ENCODE measurements around the gene GIGYF2. TPM values are rescaled to one million over a fixed set of nuclear protein-coding genes. Genes with fewer than 3 reads are reported as not detected.

GIGYF2 gene
- polyA plus RNA-seq, 2 donors: 10.9 to 11.0 TPM

DNA sequence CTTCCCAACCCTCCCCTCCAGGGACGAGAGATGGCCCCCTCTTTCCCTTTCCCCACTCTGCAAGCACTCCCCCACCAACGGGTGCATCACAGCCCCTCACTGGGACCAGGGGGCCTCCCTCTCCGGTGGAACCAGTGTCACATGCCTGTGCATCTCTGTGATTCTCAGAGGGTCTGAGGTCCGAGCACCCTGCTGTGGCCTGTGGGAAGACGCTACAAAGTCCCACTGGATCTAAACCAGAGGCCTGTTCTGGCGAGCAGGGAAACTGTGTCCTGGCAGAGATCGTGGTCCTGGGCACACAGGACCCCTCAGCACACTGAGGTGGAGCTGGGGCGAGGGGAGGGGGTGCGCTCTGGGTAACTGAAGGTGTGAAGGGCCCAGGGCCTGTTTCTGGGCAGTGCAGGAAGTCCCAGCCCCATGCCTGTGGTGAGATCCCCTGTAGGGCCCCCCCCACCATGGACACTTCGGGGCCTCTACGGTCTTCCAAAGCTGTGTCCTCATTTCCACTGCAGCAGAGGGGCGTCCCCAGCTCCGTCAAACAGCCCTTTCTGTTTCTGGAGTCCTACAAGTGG lies 180.9 kb downstream of the GIGYF2 start:
- WGBS, 2 donors: 93 to 94% methylated on average over 13 of the region's 13 CpGs
- H3K27me3 ChIP-seq (ENCODE audit: control insufficient read depth in 1 of 2, insufficient read depth in 2 of 2, low read length in 2 of 2): no peaks in the 10 kb centered on the region
- peaks cover 3% of the 10 kb centered on the region in 2 donors for H3K4me1 ChIP-seq (ENCODE audit: control insufficient read depth in 2 of 2, insufficient read depth in 2 of 2, low read length in 1 of 2)
- no peak overlapping the region for H3K27ac ChIP-seq (ENCODE audit: low read depth in 2 of 2, low read length in 1 of 2)
- H3K36me3 ChIP-seq (ENCODE audit: control insufficient read depth in 2 of 2, insufficient read depth in 2 of 2, low read length in 1 of 2): peaks cover 0 to 21% of the 10 kb centered on the region in 2 donors
- H3K4me3 ChIP-seq (ENCODE audit: low read depth in 1 of 2, low read length in 2 of 2): no peak overlapping the region
- no peaks in the 10 kb centered on the region for H3K9me3 ChIP-seq (ENCODE audit: control insufficient read depth in 2 of 2, insufficient read depth in 1 of 2, low read depth in 1 of 2, low read length in 1 of 2)

- Histone ChIP-seq H3K36me3 (ENCODE audit: control insufficient read depth in 2 of 2, insufficient read depth in 2 of 2, low read length in 1 of 2) (peaks cover 0 to 28% of the 10 kb centered on the region in 2 donors), H3K9me3 (ENCODE audit: control insufficient read depth in 2 of 2, insufficient read depth in 1 of 2, low read depth in 1 of 2, low read length in 1 of 2) (no peaks in the 10 kb centered on the region), H3K4me3 (ENCODE audit: low read depth in 1 of 2, low read length in 2 of 2) (no peak overlapping the region), H3K27ac (ENCODE audit: low read depth in 2 of 2, low read length in 1 of 2) (no peak overlapping the region), H3K4me1 (ENCODE audit: control insufficient read depth in 2 of 2, insufficient read depth in 2 of 2, low read length in 1 of 2) (peaks cover 3% of the 10 kb centered on the region in 2 donors), H3K27me3 (ENCODE audit: control insufficient read depth in 1 of 2, insufficient read depth in 2 of 2, low read length in 2 of 2) (no peaks in the 10 kb centered on the region)
- WGBS, 2 donors: 83 to 85% methylated on average over 18 to 20 of the region's 20 CpGs
Observed at GRCh38 chr2:232878855-232879617, 181.9 kb downstream of the GIGYF2 start.

GRCh38 chr2:232879618-232880494 lies 182.7 kb downstream of the GIGYF2 start:
- Histone ChIP-seq H3K36me3 (ENCODE audit: control insufficient read depth in 2 of 2, insufficient read depth in 2 of 2, low read length in 1 of 2) (peaks cover 0 to 32% of the 10 kb centered on the region in 2 donors), H3K27ac (ENCODE audit: low read depth in 2 of 2, low read length in 1 of 2) (no peak overlapping the region), H3K9me3 (ENCODE audit: control insufficient read depth in 2 of 2, insufficient read depth in 1 of 2, low read depth in 1 of 2, low read length in 1 of 2) (peaks cover 0 to 2% of the 10 kb centered on the region in 2 donors), H3K4me3 (ENCODE audit: low read depth in 1 of 2, low read length in 2 of 2) (no peak overlapping the region), H3K27me3 (ENCODE audit: control insufficient read depth in 1 of 2, insufficient read depth in 2 of 2, low read length in 2 of 2) (no peaks in the 10 kb centered on the region), H3K4me1 (ENCODE audit: control insufficient read depth in 2 of 2, insufficient read depth in 2 of 2, low read length in 1 of 2) (peaks cover 3% of the 10 kb centered on the region in 2 donors)
- 86 to 87% methylated on average over 21 of the region's 21 CpGs for WGBS, 2 donors

DNA sequence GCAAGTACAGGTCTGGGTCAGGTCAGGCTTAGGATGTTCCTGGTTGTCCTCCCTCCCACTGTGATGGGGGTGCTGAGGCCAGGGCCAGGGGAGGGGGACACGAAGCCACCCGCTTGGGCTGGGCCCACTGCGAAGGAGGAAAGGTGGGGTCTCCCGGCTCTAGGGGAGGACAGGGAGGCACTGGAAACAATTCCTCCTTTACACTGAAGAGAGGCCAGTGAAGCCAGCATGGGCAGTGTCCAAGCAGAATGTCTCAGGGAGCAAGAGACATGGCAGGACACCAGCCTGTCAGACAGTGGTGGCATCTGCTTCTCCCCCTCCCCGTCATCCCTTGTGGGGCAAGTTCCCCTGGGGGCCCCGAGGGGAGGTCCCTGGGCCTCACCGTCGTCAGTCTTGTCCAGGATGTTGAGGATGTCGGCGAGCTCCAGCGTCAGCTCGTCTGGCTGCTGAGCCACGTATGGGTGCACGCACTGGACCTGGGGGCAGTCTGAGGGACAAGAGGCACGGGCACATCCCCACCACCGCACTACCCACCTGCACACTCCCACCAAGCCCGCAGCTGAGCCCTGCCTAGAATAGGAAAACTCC lies 183.7 kb downstream of the GIGYF2 start:
- H3K36me3 ChIP-seq (ENCODE audit: control insufficient read depth in 2 of 2, insufficient read depth in 2 of 2, low read length in 1 of 2): peaks cover 0 to 32% of the 10 kb centered on the region in 2 donors
- H3K4me1 ChIP-seq (ENCODE audit: control insufficient read depth in 2 of 2, insufficient read depth in 2 of 2, low read length in 1 of 2): peaks cover 5 to 7% of the 10 kb centered on the region in 2 donors
- peaks cover 0 to 2% of the 10 kb centered on the region in 2 donors for H3K9me3 ChIP-seq (ENCODE audit: control insufficient read depth in 2 of 2, insufficient read depth in 1 of 2, low read depth in 1 of 2, low read length in 1 of 2)
- no peaks in the 10 kb centered on the region for H3K27me3 ChIP-seq (ENCODE audit: control insufficient read depth in 1 of 2, insufficient read depth in 2 of 2, low read length in 2 of 2)
- H3K4me3 ChIP-seq (ENCODE audit: low read depth in 1 of 2, low read length in 2 of 2): no peak overlapping the region
- no peak overlapping the region for H3K27ac ChIP-seq (ENCODE audit: low read depth in 2 of 2, low read length in 1 of 2)
- 80% methylated on average over 17 of the region's 17 CpGs for WGBS, 2 donors

DNA sequence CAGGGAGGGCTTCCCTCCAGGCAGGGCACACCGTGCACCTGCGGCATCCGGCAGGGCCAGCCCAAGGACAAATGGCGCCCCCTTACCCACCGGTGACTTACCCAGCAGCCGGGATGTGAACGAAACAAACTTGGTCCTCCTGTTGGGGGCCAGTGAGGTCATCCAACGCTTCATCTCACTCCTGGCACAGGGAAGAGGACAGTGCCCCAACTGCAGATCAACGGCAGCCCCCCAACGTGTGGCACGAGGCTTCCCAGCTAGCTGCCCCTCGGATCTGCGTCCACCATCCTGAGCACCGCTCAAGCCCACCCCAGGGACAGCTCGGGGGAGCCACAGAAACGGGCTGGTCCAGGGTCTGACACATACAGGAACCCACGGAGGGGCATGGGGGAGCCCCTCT lies 185.0 kb downstream of the GIGYF2 start:
- no peak overlapping the region for H3K27ac ChIP-seq (ENCODE audit: low read depth in 2 of 2, low read length in 1 of 2)
- peaks cover 0 to 2% of the 10 kb centered on the region in 2 donors for H3K9me3 ChIP-seq (ENCODE audit: control insufficient read depth in 2 of 2, insufficient read depth in 1 of 2, low read depth in 1 of 2, low read length in 1 of 2)
- peaks cover 3 to 11% of the 10 kb centered on the region in 2 donors for H3K4me1 ChIP-seq (ENCODE audit: control insufficient read depth in 2 of 2, insufficient read depth in 2 of 2, low read length in 1 of 2)
- no peak overlapping the region for H3K4me3 ChIP-seq (ENCODE audit: low read depth in 1 of 2, low read length in 2 of 2)
- no peaks in the 10 kb centered on the region for H3K27me3 ChIP-seq (ENCODE audit: control insufficient read depth in 1 of 2, insufficient read depth in 2 of 2, low read length in 2 of 2)
- 94% methylated on average over 17 of the region's 17 CpGs for WGBS, 2 donors
- peaks cover 0 to 38% of the 10 kb centered on the region in 2 donors for H3K36me3 ChIP-seq (ENCODE audit: control insufficient read depth in 2 of 2, insufficient read depth in 2 of 2, low read length in 1 of 2)

GRCh38 chr2:232882505-232883115 lies 185.5 kb downstream of the GIGYF2 start:
- Histone ChIP-seq H3K27me3 (ENCODE audit: control insufficient read depth in 1 of 2, insufficient read depth in 2 of 2, low read length in 2 of 2) (no peaks in the 10 kb centered on the region), H3K9me3 (ENCODE audit: control insufficient read depth in 2 of 2, insufficient read depth in 1 of 2, low read depth in 1 of 2, low read length in 1 of 2) (peaks cover 0 to 2% of the 10 kb centered on the region in 2 donors), H3K4me3 (ENCODE audit: low read depth in 1 of 2, low read length in 2 of 2) (no peak overlapping the region), H3K4me1 (ENCODE audit: control insufficient read depth in 2 of 2, insufficient read depth in 2 of 2, low read length in 1 of 2) (peaks cover 3 to 11% of the 10 kb centered on the region in 2 donors), H3K36me3 (ENCODE audit: control insufficient read depth in 2 of 2, insufficient read depth in 2 of 2, low read length in 1 of 2) (peaks cover 0 to 40% of the 10 kb centered on the region in 2 donors), H3K27ac (ENCODE audit: low read depth in 2 of 2, low read length in 1 of 2) (no peak overlapping the region)
- WGBS, 2 donors: 90 to 91% methylated on average over 17 to 20 of the region's 20 CpGs

DNA sequence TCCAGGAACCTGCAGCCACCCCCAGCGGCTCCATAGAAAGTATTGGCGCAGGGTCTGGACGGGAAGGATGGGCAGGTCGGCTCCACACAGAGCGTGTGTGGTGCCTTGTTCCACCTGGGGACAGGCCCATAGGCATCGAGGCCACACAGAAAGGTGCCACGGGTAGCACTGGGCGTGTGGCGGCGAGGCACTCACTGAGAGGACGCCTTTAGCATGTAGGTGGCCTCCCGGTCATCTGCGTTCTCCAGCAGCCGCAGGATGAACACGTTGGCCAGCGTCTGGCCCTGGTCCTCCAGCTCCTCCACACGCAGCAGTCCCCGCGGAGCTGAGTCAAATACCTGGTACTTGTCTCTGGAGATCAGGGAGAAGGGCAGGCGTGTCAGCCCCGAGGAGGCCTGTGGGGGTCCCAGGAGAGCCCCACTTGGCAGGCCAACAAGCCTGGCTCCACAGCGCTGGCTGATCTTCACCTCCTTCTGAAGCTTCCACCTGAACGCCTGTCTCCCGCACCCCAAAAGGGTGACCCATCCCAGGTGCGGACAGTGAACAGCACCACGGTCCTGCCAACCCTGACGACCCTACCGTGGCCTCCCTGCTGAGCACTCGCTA lies 186.1 kb downstream of the GIGYF2 start:
- Histone ChIP-seq H3K27ac (ENCODE audit: low read depth in 2 of 2, low read length in 1 of 2) (no peak overlapping the region), H3K4me1 (ENCODE audit: control insufficient read depth in 2 of 2, insufficient read depth in 2 of 2, low read length in 1 of 2) (peaks cover 3 to 11% of the 10 kb centered on the region in 2 donors), H3K36me3 (ENCODE audit: control insufficient read depth in 2 of 2, insufficient read depth in 2 of 2, low read length in 1 of 2) (peaks cover 0 to 41% of the 10 kb centered on the region in 2 donors), H3K4me3 (ENCODE audit: low read depth in 1 of 2, low read length in 2 of 2) (no peak overlapping the region), H3K27me3 (ENCODE audit: control insufficient read depth in 1 of 2, insufficient read depth in 2 of 2, low read length in 2 of 2) (no peaks in the 10 kb centered on the region), H3K9me3 (ENCODE audit: control insufficient read depth in 2 of 2, insufficient read depth in 1 of 2, low read depth in 1 of 2, low read length in 1 of 2) (peaks cover 0 to 2% of the 10 kb centered on the region in 2 donors)
- 93% methylated on average over 29 of the region's 29 CpGs for WGBS, 2 donors

DNA sequence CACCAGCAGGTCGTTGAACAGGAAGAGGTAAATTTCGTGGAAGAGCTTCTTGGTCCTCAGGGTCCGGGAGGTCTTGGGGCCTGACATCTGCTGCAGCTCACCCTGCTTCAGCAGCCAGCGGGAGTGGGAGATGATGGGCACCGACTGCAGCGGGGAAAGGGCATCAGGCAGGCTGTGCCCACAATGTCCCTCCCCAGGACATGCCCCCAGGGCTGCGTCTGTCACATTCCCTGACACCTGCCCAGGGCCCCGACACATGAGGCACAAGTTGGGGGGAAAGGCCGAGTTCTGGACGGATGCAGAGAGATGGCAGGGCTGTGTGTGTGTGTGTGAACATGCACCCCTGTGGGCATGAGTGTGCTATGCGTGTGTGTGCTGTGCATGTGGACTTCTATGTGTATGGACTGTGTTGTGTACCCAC lies 186.9 kb downstream of the GIGYF2 start:
- peaks cover 3 to 11% of the 10 kb centered on the region in 2 donors for H3K4me1 ChIP-seq (ENCODE audit: control insufficient read depth in 2 of 2, insufficient read depth in 2 of 2, low read length in 1 of 2)
- H3K9me3 ChIP-seq (ENCODE audit: control insufficient read depth in 2 of 2, insufficient read depth in 1 of 2, low read depth in 1 of 2, low read length in 1 of 2): peaks cover 0 to 2% of the 10 kb centered on the region in 2 donors
- no peak overlapping the region for H3K27ac ChIP-seq (ENCODE audit: low read depth in 2 of 2, low read length in 1 of 2)
- H3K27me3 ChIP-seq (ENCODE audit: control insufficient read depth in 1 of 2, insufficient read depth in 2 of 2, low read length in 2 of 2): no peaks in the 10 kb centered on the region
- 83 to 84% methylated on average over 11 of the region's 11 CpGs for WGBS, 2 donors
- peaks cover 0 to 38% of the 10 kb centered on the region in 2 donors for H3K36me3 ChIP-seq (ENCODE audit: control insufficient read depth in 2 of 2, insufficient read depth in 2 of 2, low read length in 1 of 2)
- H3K4me3 ChIP-seq (ENCODE audit: low read depth in 1 of 2, low read length in 2 of 2): no peak overlapping the region

All from esophagus (tissue), 2 donors.